ENCODE results near the gene COX14.

DNA sequence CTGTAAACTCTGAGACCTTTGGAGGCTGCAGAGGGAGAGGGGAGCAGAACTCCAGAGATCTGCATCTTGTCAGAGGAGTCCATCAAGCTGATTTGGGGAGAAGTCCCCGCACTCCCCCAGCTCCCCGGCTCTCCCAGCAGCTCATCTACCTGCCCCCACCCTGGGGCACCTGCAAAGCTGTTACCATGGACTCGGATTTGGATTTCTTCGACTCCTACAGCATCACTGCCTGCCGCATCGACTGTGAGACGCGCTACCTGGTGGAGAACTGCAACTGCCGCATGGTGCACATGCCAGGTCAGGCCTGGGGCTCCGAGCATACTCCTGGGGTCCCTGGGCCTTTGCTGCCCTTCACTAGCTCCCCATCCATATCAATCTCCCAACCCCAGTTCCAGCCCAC lies 33.8 kb upstream of the COX14 start:
- TF ChIP-seq, protein P1, sequence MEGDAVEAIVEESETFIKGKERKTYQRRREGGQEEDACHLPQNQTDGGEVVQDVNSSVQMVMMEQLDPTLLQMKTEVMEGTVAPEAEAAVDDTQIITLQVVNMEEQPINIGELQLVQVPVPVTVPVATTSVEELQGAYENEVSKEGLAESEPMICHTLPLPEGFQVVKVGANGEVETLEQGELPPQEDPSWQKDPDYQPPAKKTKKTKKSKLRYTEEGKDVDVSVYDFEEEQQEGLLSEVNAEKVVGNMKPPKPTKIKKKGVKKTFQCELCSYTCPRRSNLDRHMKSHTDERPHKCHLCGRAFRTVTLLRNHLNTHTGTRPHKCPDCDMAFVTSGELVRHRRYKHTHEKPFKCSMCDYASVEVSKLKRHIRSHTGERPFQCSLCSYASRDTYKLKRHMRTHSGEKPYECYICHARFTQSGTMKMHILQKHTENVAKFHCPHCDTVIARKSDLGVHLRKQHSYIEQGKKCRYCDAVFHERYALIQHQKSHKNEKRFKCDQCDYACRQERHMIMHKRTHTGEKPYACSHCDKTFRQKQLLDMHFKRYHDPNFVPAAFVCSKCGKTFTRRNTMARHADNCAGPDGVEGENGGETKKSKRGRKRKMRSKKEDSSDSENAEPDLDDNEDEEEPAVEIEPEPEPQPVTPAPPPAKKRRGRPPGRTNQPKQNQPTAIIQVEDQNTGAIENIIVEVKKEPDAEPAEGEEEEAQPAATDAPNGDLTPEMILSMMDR (conservative IDR thresholded peaks at IDR 0.05) = no peak
- TF ChIP-seq ZFX (IDR thresholded peaks at IDR 0.05) = no peak
